Activated CD8-positive, alpha-beta memory T cell treated with anti-CD3 and anti-CD28 coated beads for 4 hours (primary cell): ENCODE measurements around the gene SRRM1.

Experiments used
- DNase-seq, 2 donors: peaks; one replicate each; pipeline ENCODE4 v3.0.0-alpha.2; 2020; ENCODE audit warnings: low read depth in 2 of 2

Gene SRRM1, protein sequence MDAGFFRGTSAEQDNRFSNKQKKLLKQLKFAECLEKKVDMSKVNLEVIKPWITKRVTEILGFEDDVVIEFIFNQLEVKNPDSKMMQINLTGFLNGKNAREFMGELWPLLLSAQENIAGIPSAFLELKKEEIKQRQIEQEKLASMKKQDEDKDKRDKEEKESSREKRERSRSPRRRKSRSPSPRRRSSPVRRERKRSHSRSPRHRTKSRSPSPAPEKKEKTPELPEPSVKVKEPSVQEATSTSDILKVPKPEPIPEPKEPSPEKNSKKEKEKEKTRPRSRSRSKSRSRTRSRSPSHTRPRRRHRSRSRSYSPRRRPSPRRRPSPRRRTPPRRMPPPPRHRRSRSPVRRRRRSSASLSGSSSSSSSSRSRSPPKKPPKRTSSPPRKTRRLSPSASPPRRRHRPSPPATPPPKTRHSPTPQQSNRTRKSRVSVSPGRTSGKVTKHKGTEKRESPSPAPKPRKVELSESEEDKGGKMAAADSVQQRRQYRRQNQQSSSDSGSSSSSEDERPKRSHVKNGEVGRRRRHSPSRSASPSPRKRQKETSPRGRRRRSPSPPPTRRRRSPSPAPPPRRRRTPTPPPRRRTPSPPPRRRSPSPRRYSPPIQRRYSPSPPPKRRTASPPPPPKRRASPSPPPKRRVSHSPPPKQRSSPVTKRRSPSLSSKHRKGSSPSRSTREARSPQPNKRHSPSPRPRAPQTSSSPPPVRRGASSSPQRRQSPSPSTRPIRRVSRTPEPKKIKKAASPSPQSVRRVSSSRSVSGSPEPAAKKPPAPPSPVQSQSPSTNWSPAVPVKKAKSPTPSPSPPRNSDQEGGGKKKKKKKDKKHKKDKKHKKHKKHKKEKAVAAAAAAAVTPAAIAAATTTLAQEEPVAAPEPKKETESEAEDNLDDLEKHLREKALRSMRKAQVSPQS

DNA sequence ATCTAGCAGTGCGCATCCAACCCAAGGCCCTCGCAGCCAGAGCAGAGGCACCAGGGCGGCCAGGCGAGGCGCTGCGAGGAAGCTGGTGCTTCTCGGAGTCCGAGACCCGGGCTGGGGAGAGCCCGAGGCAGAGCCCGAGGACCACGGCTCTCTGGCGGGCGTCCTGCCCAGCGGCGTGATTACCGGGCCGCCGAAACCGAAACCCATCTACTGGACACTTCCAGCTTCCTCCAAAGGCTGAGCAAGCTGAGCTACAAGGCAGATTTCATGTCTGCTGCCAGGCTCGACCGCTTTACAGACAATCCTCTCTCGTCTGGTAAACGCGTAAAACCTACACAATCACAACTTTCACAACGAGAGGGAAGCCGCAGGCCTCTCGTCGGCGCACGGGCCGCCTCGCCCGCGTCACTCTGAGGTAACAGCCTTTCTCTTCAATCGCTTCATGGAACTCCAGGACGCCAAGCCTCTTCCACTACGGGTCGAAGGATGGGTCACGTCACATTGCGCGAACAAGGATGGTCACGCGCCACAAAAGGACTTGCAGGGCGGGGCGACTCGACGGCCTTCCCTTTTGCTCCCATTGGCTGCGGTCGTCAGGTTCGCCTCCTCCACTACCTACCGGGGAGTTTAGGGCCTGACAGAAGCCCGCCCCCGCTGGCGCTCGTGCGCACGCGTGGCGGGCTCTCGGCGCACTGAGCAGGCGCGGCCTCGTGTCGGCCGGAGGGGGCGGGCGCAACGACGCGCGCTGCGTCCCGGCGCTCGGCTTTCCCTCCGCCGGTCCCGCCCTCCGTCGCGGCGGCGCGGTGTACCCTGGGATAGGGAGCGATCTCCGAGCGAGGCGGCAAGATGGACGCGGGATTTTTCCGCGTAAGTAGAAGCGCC, at the start of gene SRRM1:
TSS of gene SRRM1 (plus strand) at position 822 of the 882 bp plus-strand sequence. CDS start at position 847, 25 bp downstream.
- DNase-seq: peak; percentile 94 to 98

DNA sequence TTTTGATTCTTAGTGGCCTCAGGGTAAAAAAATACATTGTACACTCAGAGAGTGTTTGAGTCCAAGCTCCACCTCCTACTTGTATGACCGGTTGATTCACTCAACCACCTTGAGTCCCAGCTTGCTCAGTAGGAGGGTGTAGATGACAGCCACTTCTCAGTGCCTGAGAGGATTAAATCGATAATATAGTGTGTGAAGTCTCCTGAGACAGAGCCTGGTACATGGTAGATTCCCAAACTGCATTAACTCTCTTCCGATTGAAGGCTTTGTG, 48.8 kb upstream of the SRRM1 start:
- DNase-seq: no peak

DNA sequence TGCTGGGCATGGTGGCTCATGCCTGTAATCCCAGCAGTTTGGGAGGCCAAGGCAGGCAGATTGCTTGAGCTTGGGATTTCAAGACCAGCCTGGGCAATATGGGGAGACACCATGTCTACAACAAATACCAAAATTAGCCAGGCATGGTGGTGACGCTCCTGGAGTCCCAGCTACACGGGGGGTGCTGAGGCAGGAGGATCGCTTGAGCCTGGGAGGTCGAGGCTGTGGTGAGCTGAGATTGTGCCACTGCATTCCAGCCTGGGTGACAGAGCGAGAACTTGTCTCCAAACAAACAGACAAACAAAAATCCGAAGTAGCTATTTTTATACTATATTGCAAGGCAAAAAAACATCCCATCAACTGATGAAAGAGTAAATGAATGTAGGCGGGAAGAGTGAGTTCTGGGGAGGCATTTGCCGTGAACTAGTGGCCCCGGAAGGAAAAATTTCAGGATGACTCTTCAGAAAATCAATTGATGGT, 46.7 kb upstream of the SRRM1 start:
- DNase-seq: no peak

DNA sequence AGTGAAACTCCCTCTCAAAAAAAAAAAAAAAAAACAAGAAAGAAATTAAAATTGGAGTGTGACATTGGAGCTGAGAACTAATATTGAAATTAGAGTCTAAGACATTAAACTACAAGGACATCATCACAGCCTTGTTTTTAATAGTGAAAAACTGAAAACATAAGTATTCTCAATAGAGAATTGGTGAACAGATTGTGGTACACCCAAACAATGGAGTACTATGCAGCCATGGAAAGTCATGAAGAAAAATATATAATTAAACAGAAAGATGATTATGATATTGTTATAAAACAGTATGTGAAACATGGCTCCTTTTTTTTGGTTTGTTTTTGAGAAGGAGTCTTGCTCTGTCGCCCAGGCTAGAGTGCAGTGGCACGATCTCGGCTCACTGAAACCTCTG, 43.8 kb upstream of the SRRM1 start:
- no peak for DNase-seq

DNA sequence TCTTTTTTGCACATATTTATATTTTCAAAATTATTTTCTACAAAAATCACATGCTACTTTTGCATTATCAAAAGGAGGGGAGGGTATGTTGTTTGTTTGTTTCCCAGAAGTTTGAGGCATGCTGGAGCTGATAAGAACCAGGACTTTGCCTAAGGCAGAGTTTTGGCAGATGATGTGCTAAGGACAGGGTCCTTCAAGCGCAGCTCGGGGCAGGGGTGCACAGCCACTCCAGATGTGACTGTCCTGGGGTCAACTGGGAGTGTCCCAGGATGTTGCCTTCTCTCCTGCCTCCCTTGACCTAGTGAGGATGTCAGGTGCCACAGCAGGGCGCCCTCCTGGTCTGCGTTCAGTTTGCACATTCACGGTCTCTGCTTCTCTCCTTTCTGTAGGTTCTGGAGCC, 42.6 kb upstream of the SRRM1 start:
- no peak for DNase-seq

DNA sequence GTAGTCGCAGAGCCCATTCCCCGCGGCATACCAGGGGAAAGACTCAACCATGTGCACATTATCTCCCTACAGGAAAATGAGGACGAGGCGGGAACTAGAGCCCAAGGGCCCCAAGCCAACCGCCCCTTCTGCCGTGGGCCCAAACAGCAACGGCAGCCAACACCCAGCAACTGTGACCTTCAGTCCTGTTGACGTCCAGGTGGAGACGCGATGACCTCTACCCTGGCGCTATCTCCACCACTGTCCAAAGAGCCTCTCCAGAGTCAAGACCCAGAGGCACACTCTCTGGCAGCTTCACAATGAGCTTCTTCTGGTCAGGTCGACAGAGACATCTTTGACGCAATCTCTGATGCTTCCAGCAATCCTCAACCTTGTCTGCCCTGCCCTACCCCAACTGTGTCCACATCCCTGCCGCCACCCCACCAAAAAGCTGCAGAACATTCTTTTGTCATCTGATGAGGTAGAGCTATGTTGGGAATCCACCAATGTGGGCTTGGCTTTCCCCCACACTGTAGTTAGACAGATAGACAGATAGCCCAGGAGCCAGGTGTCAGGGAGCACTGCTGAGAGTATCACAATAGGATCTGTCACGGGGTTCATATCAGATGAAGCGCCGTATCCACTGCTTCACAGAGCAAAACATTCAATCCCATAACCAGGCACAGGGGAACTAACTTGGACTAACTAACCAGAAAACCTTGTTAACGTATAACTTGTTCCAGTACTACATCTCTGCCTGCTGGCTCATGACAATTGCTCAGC, 37.4 kb upstream of the SRRM1 start:
- no peak for DNase-seq

DNA sequence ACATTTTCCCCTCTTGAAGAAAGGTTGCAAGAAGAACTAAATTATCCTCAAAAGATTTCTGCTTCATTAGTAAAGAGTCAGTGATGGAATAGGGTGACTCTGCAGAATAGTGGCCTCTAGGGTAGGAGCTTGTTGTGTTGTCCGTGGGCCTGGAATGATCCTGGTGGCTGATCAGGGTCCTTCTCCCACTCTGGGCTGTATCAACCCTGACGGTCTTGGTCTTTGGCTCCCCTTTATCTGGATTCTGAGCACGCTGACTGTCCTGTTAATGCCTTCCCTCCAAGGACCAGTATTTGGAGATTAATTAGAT, 36.9 kb upstream of the SRRM1 start:
- no peak for DNase-seq

DNA sequence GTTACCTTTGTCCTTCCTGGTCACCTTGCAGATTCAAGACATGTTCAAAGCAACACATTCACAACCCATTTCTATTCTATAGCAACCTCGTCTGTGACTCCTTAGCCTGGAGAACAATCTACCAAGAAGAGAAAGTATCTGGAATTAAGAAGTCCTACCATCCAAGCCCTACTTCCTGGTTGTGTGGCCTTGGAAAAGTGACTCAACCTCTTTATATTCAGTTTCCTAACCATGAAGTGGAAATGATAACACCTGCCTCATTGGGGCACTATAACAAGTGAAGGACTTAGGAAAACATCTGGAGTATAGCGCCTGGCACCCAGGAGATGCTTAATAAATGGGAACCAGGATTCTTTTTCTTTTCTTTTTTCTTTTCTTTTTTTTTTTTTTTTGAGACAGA, 36.5 kb upstream of the SRRM1 start:
- DNase-seq: no peak

DNA sequence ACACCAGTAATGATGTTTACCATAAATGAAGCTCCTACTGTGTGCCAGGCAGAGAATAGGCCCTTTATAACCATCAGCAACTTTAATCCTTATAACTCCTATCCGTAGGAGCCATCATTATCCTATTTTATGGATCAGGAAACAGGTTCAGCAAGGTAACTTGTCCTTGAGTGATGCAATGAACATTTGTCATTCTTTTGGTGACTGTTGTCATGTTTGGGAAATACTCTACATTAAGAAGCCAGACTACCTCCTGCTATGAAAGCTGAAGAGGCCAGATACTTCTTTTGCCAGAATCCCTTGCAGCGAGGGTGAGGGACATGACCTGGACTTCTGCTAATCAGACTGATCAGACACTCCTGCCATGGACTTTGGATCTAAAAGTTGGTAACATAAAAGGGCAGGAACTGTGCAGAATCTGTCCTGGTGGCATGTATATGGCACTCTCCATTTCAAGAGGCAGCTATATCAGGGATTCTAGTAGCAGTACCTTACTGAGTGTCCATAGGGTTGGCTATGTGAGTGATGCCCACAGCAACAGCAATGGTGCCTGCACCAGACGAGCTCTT, 33.1 kb upstream of the SRRM1 start:
- DNase-seq: no peak

DNA sequence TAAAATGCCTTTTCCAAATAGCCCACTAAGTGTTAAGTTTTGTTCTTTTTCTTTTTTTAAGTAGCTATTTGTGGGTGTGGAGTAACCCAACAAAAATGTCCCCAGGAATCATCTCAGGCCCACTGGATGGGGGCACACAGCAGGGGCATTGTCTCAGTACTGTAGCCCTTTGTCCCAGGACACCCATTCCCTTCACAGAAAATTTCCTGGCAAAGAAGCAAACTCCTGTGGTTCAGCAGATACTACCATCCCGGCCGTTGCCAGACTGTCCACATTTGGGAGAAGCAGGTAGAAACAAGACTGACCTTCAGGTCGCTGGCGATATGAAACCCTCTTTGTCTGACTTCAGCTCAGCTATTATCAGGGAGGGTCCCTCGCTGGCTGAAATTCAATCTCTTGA, 23.7 kb upstream of the SRRM1 start:
- DNase-seq: no peak

DNA sequence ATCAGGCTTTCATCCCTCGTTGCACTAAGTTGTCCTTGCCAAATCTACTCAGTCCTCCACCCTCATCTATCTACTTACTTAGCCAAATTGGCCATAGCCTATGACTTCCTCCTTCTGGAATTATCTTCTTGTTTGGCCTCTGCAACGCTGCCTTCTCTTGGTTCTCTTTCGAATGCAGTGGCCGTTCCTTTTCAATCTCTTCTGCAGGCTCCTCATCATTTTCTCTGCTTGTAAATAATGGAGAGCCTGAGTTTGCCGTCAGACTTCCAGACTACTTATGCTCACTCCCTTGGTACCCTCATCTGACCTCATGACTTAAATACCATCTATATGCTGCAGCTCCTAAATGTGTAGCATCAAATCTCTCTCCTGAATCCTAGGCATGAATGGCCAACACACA, 22.4 kb upstream of the SRRM1 start:
- DNase-seq: no peak

DNA sequence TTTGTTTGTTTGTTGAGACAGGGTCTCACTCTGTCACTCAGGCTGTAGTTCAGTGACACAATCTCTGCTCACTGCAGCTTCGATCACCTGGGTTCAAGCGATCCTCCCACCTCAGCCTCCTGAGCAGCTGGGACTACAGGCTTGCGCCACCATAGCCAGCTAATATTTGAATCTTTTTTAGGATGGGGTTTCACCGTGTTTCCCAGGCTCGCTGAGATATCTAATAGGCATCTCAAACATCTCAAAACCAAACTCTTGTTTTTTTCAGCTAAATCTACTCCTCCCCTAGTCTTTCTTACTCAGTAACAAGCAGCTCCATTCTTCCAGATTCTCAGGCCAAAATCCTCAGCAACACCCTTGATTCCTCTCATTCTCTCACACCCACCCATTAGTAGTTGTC, 22.0 kb upstream of the SRRM1 start:
- DNase-seq: no peak

DNA sequence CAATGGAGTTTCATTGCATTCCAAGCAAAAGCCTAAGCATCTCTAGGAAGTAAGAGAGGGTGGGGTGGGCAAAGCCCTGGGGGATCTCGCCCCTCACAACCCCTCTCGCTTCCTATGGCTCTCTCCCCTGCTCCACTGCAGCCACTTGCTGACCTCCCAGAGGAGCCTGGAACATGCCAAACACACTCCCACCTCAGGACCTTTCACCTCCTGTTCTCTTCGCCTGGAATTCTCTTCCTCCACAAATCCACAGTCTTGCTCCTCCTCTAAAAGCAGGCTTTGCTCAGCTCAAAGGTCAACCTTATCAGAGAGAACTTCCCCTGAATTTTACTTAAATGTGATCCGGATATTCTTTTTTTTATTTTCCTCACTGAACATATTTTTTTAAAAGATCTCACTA, 20.9 kb upstream of the SRRM1 start:
- DNase-seq: no peak

DNA sequence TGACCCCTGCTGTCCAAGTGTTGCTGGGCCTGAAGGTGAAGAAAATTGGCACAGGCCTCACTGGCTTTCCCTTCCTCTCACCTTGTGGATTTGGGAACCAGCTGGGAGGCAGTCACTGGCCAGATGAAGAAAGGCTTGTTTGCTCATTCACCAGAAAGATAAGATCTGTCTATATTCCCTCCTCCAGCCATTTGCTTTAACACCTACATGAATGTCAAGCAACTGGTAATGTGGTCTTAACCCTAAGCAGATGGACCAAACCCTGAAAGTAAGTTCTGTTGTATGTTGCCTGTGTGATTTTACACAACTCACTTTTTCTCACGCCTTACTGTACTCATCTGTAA, 10.3 kb upstream of the SRRM1 start:
- no peak for DNase-seq

DNA sequence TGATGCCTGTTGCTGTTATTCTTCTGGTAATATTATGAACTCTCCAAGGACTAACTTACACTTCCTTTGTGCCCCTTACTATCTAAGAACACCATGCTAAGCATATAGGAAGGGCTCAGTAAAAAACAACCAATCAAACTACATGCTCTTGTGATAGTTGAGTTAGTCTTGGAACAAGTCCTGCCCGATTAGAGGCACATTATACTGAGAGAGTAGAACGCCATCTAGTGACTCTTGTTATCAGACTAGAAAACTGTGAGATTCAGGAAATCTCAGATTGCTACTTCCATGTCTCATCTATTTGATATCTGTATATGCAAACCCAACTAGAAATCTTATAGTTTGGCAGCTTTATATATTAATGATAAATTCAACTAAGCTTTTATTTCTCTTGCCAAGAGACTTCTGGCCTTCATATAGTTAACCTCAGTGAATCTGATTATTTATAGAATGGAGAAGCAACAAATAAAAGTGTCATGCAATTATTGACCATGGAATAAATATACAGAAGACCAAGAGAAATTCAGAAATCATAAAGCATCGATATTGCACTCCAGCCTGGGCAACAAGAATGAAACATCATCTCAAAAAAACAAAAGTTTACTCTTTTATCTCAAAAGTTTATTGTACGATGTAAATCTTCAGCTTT, 7.8 kb upstream of the SRRM1 start:
- no peak for DNase-seq

DNA sequence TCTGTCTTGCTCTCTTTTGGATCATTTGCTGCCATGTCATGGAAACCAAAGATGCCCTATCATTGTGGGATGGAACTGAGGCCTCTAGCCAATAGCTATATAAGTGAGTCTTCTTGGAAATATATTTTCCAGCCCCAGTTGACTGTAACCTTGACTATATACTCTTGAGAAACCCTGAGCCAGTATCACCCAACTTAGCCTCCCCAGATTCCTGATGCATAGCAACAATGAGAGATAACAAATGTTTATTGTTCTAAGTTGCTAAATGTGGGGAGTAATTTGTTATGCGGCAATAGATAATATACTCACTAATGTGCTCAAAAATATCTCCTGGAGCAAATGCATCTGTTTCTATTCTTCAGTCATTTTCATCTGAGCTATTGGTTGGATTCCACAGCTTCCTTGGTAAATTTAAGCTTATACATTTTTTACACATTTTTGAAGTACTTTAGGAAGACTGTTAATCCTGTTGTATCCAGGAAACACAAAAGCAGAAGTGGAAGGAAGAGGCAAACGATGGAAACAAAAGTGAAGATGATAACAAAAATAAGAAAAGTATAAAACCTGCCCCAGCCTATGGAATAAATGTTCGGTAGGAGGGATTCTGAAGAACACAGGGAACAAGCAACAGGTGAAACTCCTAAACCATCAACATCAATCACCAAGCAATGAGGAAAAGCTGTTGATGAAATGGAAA, 6.3 kb upstream of the SRRM1 start:
- DNase-seq: no peak

DNA sequence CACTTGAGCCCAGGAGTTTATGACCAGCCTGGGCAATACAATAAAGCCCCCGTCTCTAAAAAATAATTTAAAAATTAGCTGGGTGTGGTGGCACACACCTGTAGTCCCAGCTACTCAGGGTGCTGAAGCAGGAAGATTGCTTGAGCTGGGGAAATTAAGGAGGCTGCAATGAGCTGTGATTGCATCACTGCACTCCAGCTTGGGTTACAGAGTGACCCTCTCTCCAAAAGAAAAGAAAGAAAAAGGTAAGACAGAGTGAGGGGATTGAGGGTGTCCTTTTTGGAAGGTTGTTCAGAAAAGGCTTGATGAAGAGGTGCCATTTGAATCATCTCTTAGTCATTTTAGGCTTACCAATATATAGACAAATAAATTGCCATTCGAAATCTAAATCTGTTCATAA, 4.0 kb upstream of the SRRM1 start:
- no peak for DNase-seq

DNA sequence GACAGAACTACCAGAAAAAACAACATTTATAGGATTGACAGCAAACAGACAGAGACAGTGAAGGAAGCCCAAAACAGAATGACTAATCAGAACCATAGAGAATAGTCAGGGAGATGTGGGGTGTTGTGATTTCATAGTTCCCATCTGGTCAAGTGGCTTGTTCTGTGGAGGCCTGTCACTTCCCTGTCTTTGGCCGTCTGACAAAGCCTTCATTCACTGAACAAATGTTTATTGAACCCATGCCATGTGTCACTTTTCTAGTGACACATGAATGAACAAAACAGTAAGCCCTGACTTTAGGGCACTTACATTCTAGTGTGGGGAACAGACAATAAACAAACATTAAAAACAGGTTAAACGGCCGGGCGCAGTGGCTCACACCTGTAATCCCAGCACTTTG, 3.2 kb upstream of the SRRM1 start:
- no peak for DNase-seq

DNA sequence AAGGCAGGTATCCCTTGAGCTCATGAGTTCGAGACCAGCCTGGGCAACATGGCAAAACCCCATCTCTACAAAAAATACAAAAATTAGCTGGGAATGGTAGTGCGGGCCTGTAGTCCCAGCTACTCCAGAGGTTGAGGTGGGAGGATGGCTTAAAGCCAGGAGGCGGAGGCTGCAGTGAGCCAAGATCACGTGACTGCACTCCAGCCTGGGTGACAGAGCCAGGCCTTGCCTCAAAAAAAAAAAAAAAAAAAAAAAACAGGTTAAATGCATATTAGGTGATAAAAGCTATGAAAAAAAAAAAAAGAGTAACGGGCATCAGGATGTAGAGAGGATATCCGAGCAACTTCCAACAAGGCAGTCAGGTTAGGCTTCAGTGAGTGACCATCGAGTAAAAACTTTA, 2.8 kb upstream of the SRRM1 start:
- no peak for DNase-seq

DNA sequence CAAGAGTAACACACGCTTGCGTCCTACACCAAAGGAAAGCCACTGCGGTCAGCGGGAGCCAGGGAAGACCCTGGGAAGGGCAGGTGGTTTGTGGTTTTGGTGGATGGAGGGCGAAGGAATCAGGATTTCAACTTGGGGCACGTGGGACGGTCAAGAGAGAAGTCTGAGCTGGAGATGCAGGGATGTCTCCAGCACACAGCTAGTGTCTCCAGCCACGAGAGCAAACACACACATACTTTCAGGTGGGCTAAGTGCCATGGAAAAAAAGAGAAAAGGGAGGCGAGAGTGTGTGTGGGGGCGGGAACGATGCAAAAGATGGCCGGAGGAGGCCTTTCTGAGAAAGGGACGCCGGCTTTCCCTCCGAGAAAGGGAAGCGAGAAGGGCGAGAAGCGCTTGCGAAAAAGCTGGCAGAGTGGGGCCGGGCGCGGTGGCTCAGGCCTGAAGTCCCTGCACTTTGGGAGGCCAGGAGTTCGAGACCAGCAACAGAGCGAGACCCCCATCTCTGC, 1.4 kb upstream of the SRRM1 start:
- no peak for DNase-seq
